Activated T-helper 1 cell treated with anti-CD3 and anti-CD28 coated beads, Interleukin-2, amount 50 U/mL, for 16 hours (primary cell): ENCODE results near the gene P4HB.

Source experiments
- DNase-seq, 2 donors: peaks; one replicate each; pipeline ENCODE4 v3.0.0-alpha.2; 2020; ENCODE audit warnings: low read depth in 1 of 2, low spot score in 1 of 2

P4HB gene

DNA sequence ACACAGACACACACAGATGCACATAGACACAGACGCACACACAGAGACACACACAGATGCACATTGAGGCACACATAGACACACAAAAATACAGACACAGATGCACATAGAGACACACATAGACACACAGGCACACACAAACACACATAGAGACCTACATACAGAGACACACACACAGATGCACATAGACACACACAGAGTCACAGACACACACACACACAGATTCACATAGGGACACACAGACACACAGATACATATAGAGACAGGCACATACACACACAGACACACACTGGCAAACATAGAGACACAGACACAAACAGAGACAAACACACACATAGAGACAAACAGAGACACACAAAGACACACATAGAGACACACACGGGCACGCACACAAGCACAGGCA, 66.3 kb downstream of the P4HB start:
- DNase-seq: no peak
